ENCODE measurements around the gene GALNT18.

Gene GALNT18

GRCh38 chr11:11567936-11568650 is 53.7 kb downstream of the GALNT18 start:
- DNase-seq (ENCODE audit: low spot score), result no peak

GRCh38 chr11:11565636-11566035 is 56.2 kb downstream of the GALNT18 start:
- DNase-seq (ENCODE audit: low spot score), result no peak

- no peak for DNase-seq (ENCODE audit: low spot score)
Observed at GRCh38 chr11:11563200-11563975, 58.4 kb downstream of the GALNT18 start.

- no peak for DNase-seq (ENCODE audit: low spot score)
Observed at GRCh38 chr11:11561991-11562390, 59.8 kb downstream of the GALNT18 start.

GRCh38 chr11:11558826-11559225 is 63.0 kb downstream of the GALNT18 start:
- no peak for DNase-seq (ENCODE audit: low spot score)

GRCh38 chr11:11558396-11558795 is 63.4 kb downstream of the GALNT18 start:
- no peak for DNase-seq (ENCODE audit: low spot score)

DNA sequence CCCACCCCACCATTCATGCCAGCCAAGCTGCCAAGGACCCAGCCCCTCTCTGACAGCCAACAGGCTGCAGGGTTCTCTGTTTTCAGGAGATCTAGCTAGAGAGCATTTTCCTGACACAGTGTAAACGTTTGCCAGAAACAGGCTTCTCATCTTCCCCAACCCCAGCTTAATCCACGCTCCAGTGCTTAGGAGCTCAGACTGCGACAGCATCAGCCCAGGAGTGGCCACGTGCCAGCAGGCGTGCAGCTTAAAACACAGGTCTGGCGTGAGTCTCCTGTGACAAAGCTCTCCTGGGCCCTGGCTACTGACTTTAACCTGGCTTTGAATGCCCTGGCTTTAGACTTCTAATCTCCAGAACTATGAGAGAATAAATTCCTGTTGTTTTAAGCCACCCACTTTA is 66.6 kb downstream of the GALNT18 start:
- DNase-seq (ENCODE audit: low spot score), result no peak

- DNase-seq (ENCODE audit: low spot score), result peak; percentile 15
Observed at GRCh38 chr11:11553573-11553972, 68.2 kb downstream of the GALNT18 start.

- DNase-seq (ENCODE audit: low spot score), result no peak
Observed at GRCh38 chr11:11552529-11553087, 69.2 kb downstream of the GALNT18 start.

DNA sequence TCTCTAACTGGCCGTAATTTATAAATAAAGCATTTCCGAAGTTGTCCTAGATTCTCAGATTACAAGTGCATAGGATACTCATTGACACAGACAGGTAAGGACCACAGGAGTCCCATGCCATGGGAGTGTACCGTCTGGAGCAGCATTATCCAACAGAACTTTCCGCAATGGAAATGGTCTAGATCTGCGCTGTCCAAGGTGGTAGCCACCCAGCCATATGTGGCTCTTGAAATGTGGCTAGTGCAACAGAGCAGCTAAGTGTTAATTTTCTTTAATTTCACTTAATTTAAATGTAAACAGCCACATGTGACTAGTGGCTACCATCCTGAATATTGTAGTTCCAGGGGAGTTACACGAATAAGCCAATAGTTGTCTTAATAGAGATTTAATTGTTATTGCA is 71.3 kb downstream of the GALNT18 start:
- no peak for DNase-seq (ENCODE audit: low spot score)

DNA sequence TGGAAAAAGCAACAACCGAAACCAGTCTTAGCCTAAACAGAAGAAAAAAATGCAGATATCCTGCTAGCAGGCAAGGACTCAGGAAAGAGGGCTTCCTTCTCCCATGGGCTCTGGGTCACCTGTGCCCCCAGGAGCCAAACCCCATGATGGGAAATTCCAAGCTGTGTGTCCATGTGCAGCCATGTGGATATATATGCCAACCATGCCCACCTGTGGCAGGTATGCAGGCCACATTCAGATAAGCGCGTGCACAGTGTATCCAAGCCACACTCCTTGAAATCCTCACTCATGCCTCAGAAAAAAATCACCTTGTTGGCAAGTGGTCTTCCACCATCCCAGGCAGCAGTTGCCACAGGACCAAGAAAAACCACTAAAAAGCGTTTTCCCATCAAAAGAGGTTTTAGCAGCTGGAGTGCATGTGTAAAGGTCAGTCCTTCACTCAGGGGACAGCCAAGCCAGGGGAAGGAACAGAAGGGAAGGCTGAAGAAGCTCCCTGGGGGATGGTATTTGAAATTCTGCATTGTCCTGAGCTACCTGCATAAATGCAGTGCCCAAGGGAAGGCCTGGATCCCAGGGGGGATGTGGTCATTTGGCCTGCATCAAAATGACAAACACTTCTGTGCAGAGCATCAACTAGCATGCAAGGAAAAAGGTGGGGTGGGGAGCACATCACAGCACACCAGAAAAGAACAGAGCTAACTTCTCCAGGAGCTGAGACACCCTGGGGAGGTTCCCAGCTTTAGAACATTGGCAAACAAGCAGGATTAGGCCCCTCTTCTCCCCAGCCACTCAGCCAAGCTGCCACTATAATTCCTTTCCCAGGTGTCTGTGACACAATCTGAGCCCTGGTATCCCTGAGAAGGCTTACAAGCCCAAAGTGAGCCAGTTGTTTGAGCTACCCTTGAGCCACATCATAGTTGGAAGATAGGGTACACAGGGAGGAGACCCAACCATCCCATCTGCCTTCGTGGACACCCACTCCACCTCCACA is 76.2 kb downstream of the GALNT18 start:
- no peak for DNase-seq (ENCODE audit: low spot score)

DNA sequence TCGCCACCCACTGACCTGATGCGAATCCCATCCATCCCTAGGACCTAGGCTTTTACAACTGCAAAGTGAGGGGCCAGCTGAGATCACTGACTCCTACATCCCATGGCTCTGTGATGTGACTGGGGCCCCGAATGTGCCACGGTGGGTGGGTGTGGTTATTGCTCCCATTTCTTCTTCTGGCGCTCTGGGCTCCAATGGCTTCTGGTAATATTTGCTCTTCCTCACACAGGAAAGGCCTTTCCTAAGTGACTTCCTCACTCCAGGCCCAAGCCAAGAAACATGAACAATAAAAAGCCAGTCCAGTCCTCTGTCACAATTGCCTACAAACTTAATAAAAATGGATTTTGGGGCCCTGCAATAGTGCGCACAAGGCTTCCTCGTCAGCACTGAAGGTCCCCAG is 78.1 kb downstream of the GALNT18 start:
- no peak for DNase-seq (ENCODE audit: low spot score)

GRCh38 chr11:11540157-11540556 is 81.6 kb downstream of the GALNT18 start:
- DNase-seq (ENCODE audit: low spot score), result no peak

DNA sequence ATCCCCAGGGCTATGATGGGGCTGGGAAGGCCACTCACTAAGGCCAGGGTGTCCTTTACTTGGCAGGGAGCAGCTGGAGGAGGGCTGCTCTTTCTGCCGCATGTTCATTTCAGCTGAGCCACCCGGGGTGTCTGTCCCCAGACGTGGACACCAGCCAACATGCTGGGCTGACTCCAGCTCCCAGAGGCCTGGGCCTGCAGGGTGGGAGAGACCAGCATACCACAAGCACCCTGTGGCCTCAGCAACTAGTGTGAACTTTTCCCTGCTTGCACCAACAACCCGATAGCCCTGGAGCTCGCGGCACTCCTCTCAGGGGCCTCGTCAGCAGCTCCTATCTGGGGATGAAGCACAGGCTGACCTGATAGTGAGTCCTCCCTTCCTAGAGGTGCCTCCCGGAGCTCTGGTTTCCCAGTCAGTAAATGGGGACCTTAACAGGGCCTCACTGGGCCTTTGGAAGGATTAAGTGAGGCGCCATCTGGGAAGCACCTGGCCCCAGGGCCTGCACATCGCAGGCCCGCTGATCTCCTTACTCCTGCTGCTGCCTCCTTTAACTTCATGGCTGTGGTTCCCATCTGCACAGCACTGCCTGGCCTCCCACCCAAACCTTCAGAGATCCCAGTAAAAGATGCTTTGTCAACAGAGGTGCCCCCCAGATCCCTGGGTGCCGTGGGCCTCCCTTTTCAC is 83.4 kb downstream of the GALNT18 start:
- no peak for DNase-seq (ENCODE audit: low spot score)

GRCh38 chr11:11537871-11538270 is 83.9 kb downstream of the GALNT18 start:
- DNase-seq (ENCODE audit: low spot score), result no peak

DNA sequence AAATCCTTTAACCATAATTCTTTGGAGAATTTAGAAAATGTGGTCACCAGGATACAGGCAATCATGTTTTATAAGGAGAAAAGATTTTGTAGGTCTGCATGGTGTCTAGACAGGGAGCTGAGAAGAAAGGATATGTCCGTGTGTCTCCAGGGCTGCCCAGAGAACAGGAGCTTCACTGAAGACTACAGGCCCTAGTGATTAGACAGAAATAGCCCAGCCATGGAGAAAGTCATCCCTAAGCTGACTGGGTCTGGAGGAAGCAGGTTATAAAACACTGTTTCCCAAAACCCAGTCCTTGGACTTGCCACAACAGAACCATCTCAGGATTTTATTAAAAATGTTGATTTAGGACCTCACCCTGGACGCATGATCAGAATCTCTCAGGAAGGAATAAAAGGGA is 84.4 kb downstream of the GALNT18 start:
- no peak for DNase-seq (ENCODE audit: low spot score)

DNA sequence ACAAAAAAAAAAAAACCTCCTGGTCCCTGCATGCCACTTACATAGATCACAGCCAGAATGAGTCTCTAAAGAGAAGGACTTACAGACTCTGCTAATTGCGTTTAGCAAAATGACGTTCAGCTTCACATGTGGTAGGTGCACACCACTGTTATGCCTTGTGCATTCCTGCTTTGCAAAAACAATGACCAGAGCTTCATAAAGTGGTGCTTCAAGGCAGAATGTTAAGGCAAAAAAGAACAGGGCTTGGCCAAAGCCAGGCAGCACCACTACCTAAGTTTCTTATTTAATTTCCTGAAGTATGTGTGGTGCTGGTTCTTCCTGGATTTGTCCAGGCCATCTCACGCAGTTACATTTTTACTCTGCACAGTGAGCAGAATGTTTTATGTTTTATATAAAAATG is 85.2 kb downstream of the GALNT18 start:
- no peak for DNase-seq (ENCODE audit: low spot score)

GRCh38 chr11:11535611-11536010 is 86.2 kb downstream of the GALNT18 start:
- no peak for DNase-seq (ENCODE audit: low spot score)

DNA sequence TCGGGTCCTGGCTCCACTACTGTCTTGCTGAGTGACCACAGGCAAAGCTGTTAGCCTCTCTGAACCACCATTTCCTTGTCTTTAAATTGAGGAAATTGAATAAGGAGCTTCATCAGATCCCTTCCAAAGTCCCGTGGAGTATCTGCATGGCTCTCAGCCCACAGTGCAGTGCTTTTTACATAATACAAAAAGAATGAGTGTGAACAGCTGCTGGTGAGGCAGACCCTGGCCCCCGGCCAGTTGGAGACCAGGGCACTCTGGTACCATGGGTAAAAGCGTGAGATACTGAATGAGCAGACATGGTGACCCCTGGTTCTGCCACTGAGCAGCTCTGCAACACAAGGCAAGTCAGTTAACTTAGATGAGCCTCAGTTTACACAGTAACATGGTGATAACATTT is 86.8 kb downstream of the GALNT18 start:
- DNase-seq (ENCODE audit: low spot score), result no peak

DNA sequence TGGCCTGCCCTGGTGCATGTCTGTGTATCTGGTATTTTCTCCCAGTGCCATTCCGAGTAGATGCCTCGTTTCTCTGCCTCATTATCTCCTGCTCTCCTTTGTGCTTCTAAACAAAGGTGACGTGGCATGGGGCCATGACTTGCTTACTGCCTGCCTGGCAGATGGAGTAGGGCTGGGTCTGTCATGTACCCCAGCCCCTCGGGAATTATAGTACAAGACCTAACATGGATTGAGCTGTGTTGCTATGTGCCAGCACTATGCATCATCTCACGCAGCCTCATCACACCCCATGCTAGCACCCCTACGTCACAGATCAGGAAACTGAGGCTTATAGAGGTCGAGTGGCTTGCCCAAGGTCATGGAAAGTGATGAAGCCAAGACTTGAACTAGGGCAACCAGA is 88.1 kb downstream of the GALNT18 start:
- no peak for DNase-seq (ENCODE audit: low spot score)

DNA sequence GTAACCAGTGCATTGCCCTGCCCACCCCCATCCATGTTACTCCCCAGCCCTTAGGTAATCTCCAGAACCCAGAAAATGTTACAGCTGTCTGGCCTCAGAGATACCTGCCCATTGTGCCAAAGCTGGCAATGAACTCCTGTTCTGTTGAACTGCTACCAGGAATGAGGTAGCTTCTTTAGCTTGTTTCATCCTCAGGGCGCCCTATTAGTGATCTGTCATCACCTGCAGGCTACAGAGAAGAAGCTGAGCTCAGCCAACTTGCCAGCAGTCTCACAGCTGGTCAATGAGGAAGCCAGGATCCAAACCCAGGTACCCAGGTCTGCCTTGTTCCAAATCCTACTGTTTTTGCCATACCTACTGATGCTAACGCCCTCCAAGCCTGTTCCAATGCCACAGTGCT is 88.7 kb downstream of the GALNT18 start:
- DNase-seq (ENCODE audit: low spot score), result no peak

GRCh38 chr11:11532574-11532973 is 89.2 kb downstream of the GALNT18 start:
- no peak for DNase-seq (ENCODE audit: low spot score)

Measured in germinal center (tissue), 1 donor.